ENCODE data around the gene LMOD2.

LMOD2 gene

GRCh38 chr7:123635551-123636359 lies 19.9 kb upstream of the LMOD2 start:
- no peaks in the 10 kb centered on the region for H3K9me3 ChIP-seq
- H3K27me3 ChIP-seq, result no peaks in the 10 kb centered on the region
- H3K4me1 ChIP-seq, result no peaks in the 10 kb centered on the region; the same call in 1 of the 2 replicates
- TF ChIP-seq, protein P1, sequence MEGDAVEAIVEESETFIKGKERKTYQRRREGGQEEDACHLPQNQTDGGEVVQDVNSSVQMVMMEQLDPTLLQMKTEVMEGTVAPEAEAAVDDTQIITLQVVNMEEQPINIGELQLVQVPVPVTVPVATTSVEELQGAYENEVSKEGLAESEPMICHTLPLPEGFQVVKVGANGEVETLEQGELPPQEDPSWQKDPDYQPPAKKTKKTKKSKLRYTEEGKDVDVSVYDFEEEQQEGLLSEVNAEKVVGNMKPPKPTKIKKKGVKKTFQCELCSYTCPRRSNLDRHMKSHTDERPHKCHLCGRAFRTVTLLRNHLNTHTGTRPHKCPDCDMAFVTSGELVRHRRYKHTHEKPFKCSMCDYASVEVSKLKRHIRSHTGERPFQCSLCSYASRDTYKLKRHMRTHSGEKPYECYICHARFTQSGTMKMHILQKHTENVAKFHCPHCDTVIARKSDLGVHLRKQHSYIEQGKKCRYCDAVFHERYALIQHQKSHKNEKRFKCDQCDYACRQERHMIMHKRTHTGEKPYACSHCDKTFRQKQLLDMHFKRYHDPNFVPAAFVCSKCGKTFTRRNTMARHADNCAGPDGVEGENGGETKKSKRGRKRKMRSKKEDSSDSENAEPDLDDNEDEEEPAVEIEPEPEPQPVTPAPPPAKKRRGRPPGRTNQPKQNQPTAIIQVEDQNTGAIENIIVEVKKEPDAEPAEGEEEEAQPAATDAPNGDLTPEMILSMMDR (IDR thresholded peaks at IDR 0.05; ENCODE audit: low read depth, low read length), result peak; percentile 80
- no peak overlapping the region for H3K4me3 ChIP-seq (ENCODE audit: low read depth, low read length)
- H3K36me3 ChIP-seq, result no peaks in the 10 kb centered on the region
- no peak for DNase-seq

DNA sequence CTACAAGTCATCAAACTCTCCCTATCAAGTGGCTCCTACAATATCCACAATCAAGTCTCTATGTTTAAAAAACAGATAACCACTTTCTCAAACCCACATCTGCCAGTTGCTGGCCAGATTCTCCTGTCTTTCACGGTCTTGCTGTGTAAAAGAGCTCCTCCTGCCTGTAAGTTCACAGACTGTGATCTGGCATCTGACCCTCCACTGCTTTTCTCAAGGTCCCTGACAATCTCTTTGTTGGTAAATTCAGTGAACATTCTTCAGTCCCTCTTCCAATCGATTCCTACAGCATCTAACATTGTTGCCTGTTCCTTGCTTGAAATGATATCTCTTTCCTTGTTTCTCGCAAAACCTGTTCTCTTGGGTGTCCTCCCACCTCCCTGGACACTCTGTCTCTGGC lies 18.5 kb upstream of the LMOD2 start:
- no peak for DNase-seq
- Histone ChIP-seq H3K36me3 (no peaks in the 10 kb centered on the region), H3K27me3 (no peaks in the 10 kb centered on the region), H3K4me1 (no peaks in the 10 kb centered on the region; the same call in 1 of the 2 replicates), H3K4me3 (ENCODE audit: low read depth, low read length) (no peak overlapping the region), H3K9me3 (no peaks in the 10 kb centered on the region)
- TF ChIP-seq, protein P1 (IDR thresholded peaks at IDR 0.05; ENCODE audit: low read depth, low read length), result peak; percentile 32; the same call in 1 of the 2 replicates

DNA sequence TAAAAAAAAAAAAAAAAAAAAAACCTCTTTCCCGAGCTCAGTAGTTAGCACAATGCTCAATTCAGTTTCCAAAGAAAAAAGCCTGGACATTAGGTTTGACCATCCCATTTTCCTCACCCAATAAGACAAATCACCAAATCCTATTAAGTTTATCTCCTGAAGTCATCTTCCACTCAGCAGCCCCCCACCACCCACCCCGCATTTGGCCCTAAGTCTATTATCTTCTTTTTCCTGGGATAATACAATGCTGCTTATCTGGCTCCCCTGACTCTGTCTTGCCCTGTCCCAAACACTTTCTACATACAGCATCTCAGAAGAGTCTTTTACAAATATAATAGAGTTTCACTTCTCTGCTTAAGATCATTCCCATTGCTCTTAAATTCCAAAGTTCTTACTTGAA lies 17.8 kb upstream of the LMOD2 start:
- Histone ChIP-seq H3K36me3 (no peaks in the 10 kb centered on the region), H3K9me3 (no peaks in the 10 kb centered on the region), H3K4me1 (no peaks in the 10 kb centered on the region; the same call in 1 of the 2 replicates), H3K27me3 (no peaks in the 10 kb centered on the region), H3K4me3 (ENCODE audit: low read depth, low read length) (no peak overlapping the region)
- TF ChIP-seq, protein P1 (IDR thresholded peaks at IDR 0.05; ENCODE audit: low read depth, low read length), result no peak
- no peak for DNase-seq

GRCh38 chr7:123639631-123640030 lies 16.0 kb upstream of the LMOD2 start:
- Histone ChIP-seq H3K4me3 (ENCODE audit: low read depth, low read length) (no peak overlapping the region), H3K27me3 (no peaks in the 10 kb centered on the region), H3K36me3 (no peaks in the 10 kb centered on the region), H3K9me3 (no peaks in the 10 kb centered on the region), H3K4me1 (peaks cover 14% of the 10 kb centered on the region)
- DNase-seq, result no peak
- TF ChIP-seq, protein P1 (IDR thresholded peaks at IDR 0.05; ENCODE audit: low read depth, low read length), result no peak

DNA sequence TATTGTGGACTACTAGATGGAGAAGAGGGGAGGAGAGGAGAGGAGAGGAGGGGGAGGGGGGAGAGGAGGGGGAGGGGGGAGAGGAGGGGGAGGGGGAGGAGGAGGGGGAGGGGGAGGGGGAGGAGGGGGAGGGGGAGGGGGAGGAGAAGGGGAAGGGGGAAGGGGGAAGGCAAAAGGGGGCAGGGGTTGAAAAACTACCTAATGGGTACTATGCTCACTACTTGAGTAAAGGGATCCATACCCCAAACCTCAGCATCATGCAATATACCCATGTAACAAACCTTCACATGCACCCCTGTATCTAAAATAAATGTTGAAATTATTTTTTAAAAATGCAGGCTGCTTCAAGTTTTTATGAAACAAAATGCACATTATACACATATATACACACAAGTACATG lies 15.1 kb upstream of the LMOD2 start:
- Histone ChIP-seq H3K4me1 (peaks cover 21% of the 10 kb centered on the region), H3K27me3 (no peaks in the 10 kb centered on the region), H3K9me3 (no peaks in the 10 kb centered on the region), H3K4me3 (ENCODE audit: low read depth, low read length) (no peak overlapping the region), H3K36me3 (no peaks in the 10 kb centered on the region)
- DNase-seq, result no peak
- TF ChIP-seq, protein P1 (IDR thresholded peaks at IDR 0.05; ENCODE audit: low read depth, low read length), result no peak

DNA sequence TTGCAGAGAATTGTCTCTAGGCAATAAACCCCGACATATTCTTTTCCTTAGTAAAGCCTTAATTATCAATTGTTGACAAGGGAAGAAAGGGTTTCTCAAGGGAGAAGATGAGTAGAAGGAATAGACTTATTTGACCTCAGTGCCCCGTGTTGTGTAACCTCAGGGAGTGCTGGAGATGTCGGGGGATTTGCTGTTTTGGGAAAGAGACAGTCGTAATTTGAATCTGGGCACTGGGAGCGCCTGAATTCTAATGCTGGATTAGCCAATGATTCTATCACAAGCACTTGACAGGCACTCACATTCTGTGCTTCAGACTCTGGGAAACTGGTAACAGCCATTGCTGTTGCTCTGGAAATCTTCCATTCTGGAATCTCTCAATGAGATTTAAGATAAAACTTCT lies 13.8 kb upstream of the LMOD2 start:
- Histone ChIP-seq H3K4me1 (peaks cover 29% of the 10 kb centered on the region), H3K4me3 (ENCODE audit: low read depth, low read length) (no peak overlapping the region), H3K9me3 (no peaks in the 10 kb centered on the region), H3K36me3 (no peaks in the 10 kb centered on the region), H3K27me3 (no peaks in the 10 kb centered on the region)
- DNase-seq, result no peak
- TF ChIP-seq, protein P1 (IDR thresholded peaks at IDR 0.05; ENCODE audit: low read depth, low read length), result no peak
